Keratinocyte (primary cell): Measurements from ENCODE around the gene CYP39A1. TPM values are rescaled to one million over a fixed set of nuclear protein-coding genes. Genes with fewer than 3 reads are reported as not detected.

Experiments used
- DNase-seq: peaks from one replicate; pipeline ENCODE4 v3.0.0-alpha.2; 2011; ENCODE audit warnings: low read depth, missing footprints, low spot score
- FAIRE-seq: peaks from 2 replicates; lab custom pipeline; 2011; peaks lifted over from hg19 to GRCh38; lab: Jason Lieb, UNC
- H2AFZ ChIP-seq: 2 replicates; pipeline ENCODE4 v1.6.0; 2012; ENCODE audit warnings: low read length, control low read depth, inconsistent platforms; ENCODE audit not compliant: control insufficient read depth
- H3K27ac ChIP-seq: 2 replicates; pipeline ENCODE4 v1.5.1; 2011; ENCODE audit warnings: low read length; ENCODE audit not compliant: control insufficient read depth, insufficient read depth
- H3K27me3 ChIP-seq: 3 replicates; pipeline ENCODE4 v1.6.0; 2011; ENCODE audit warnings: low read length; ENCODE audit not compliant: control insufficient read depth, insufficient read depth; ENCODE audit errors: extremely low read depth
- H3K36me3 ChIP-seq, 2 experiments: 2 replicates in 1 of 2; 3 replicates in 1 of 2; pipeline ENCODE4 v1.5.1; 2011; ENCODE audit warnings: low read length in 2 of 2, mild to moderate bottlenecking in 1 of 2; ENCODE audit not compliant: control insufficient read depth in 2 of 2, insufficient read depth in 2 of 2; ENCODE audit errors: extremely low read depth in 1 of 2
- H3K4me1 ChIP-seq: 3 replicates; pipeline ENCODE4 v1.5.1; 2011; ENCODE audit warnings: low read length; ENCODE audit not compliant: control insufficient read depth, insufficient read depth; ENCODE audit errors: extremely low read depth
- H3K4me2 ChIP-seq: 3 replicates; pipeline ENCODE4 v1.6.0; 2011; ENCODE audit warnings: low read depth, low read length; ENCODE audit not compliant: control insufficient read depth, insufficient read depth; ENCODE audit errors: extremely low read depth
- H3K4me3 ChIP-seq, 3 experiments: fragments of 200-600 bp in 1 of 3; sonication (generic) in 1 of 3; 2 replicates in 2 of 3; 3 replicates in 1 of 3; pipeline ENCODE4 v1.5.1; 2011 to 2016; ENCODE audit warnings: low read length in 3 of 3, mild to moderate bottlenecking in 3 of 3, control low read depth in 2 of 3, inconsistent platforms in 1 of 3, low read depth in 1 of 3, mixed read lengths in 1 of 3, mixed run types in 1 of 3, moderate library complexity in 1 of 3; ENCODE audit not compliant: control insufficient read depth in 2 of 3, insufficient read depth in 2 of 3; ENCODE audit errors: extremely low read depth in 1 of 3
- H3K79me2 ChIP-seq: 2 replicates; pipeline ENCODE4 v1.6.0; 2012; ENCODE audit warnings: low read length; ENCODE audit not compliant: control insufficient read depth, insufficient read depth
- H3K9ac ChIP-seq: 3 replicates; pipeline ENCODE4 v1.6.0; 2011; ENCODE audit warnings: low read length; ENCODE audit not compliant: control insufficient read depth, insufficient read depth; ENCODE audit errors: extremely low read depth
- H3K9me1 ChIP-seq: 3 replicates; pipeline ENCODE4 v1.6.0; 2011; ENCODE audit warnings: low read length; ENCODE audit not compliant: control insufficient read depth, insufficient read depth; ENCODE audit errors: extremely low read depth
- H3K9me3 ChIP-seq: 2 replicates; pipeline ENCODE4 v1.5.1; 2012; ENCODE audit warnings: low read depth, low read length; ENCODE audit not compliant: control insufficient read depth
- H4K20me1 ChIP-seq: 3 replicates; pipeline ENCODE4 v1.6.0; 2011; ENCODE audit warnings: low read length; ENCODE audit not compliant: control insufficient read depth, insufficient read depth; ENCODE audit errors: extremely low read depth
- EZH2 ChIP-seq: IDR thresholded peaks from one replicate; pipeline ENCODE4 v1.6.1; 2012; ENCODE audit warnings: inconsistent platforms, mild to moderate bottlenecking, low read length, moderate library complexity
- dilution Hi-C: fragments of 300-500 bp; cut with MboI; formaldehyde crosslinking; loops from one replicate; pipeline ENCODE4 v1.7.0; 2020; ENCODE audit warnings: low sequenced_read_pairs; ENCODE audit not compliant: extremely low pct_ligation_motif_present
- polyA plus RNA-seq, 5 experiments: library from polyadenylated mRNA; depleted of rRNA in 3 of 5; stranded (reverse) in 3 of 5; stranded (forward) in 1 of 5; unstranded in 1 of 5; fragments of >200 nt; gene quantifications; 1 replicate in 1 of 5; 2 replicates in 3 of 5; 3 replicates in 1 of 5; pipeline versions ENCODE4 v1.2.1 to v1.2.3, GENCODE V29; 2011 to 2012; ENCODE audit warnings: missing spikeins in 2 of 5, low read depth in 1 of 5, low replicate concordance in 1 of 5
- TF ChIP-seq, protein P1 (sequence below), 3 experiments: IDR thresholded peaks in 1 of 3; conservative IDR thresholded peaks in 1 of 3; optimal IDR thresholded peaks in 1 of 3; 2 replicates in 2 of 3; 3 replicates in 1 of 3; pipeline versions ENCODE3 to v1.5.1; 2011; ENCODE audit warnings: low read length in 3 of 3, mild to moderate bottlenecking in 3 of 3, moderate library complexity in 2 of 3, control low read depth in 1 of 3, inconsistent platforms in 1 of 3; ENCODE audit not compliant: insufficient read depth in 2 of 3; ENCODE audit errors: extremely low read depth in 1 of 3

Gene CYP39A1
- polyA plus RNA-seq, 1 donor (not counting 4 experiments of a cell fraction or from before 2014, with no cell fraction given): 1.6 TPM

DNA sequence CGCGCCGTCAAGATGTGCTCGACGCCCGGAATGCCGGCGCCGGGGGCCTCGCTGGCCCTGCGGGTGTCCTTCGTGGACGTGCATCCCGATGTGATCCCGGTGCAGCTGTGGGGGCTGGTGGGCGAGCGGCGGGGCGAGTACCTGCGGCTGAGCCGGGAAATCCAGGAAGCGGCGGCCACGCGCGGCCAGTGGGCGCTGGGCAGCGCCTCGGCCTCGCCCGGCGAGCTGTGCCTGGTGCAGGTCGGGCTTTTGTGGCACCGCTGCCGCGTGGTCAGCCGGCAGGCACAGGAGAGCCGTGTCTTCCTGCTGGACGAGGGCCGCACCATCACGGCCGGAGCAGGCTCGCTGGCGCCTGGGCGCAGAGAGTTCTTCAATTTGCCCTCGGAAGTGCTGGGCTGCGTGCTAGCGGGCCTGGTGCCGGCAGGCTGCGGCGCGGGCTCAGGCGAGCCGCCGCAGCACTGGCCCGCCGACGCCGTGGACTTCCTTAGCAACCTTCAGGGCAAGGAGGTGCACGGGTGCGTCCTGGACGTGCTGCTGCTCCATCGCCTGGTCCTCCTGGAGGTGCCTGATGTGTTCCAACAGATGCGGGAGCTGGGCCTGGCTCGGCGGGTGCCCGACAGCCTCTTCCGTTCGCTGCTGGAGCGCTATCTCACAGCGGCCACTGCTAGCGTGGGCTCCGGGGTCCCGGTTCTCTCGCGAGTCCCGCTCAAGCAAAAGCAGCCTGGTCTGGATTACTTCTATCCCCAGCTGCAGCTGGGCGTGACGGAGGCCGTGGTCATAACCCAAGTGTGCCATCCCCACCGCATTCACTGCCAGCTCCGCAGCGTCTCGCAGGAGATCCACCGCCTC is 35.7 kb upstream of the CYP39A1 start:
- no peak for DNase-seq
- Histone ChIP-seq H3K27ac (no peak overlapping the region), H3K36me3 (no peaks in the 10 kb centered on the region), H3K27me3 (no peaks in the 10 kb centered on the region), H3K4me1 (peaks cover 5% of the 10 kb centered on the region), H4K20me1 (no peaks in the 10 kb centered on the region), H3K9ac (no peak overlapping the region), H3K4me3 (no peak overlapping the region), H3K9me3 (no peaks in the 10 kb centered on the region), H3K9me1 (no peaks in the 10 kb centered on the region), H3K79me2 (no peaks in the 10 kb centered on the region), H2AFZ (no peak overlapping the region), H3K4me2 (no peak overlapping the region)
- no peak for FAIRE-seq
- TF ChIP-seq, protein P1, sequence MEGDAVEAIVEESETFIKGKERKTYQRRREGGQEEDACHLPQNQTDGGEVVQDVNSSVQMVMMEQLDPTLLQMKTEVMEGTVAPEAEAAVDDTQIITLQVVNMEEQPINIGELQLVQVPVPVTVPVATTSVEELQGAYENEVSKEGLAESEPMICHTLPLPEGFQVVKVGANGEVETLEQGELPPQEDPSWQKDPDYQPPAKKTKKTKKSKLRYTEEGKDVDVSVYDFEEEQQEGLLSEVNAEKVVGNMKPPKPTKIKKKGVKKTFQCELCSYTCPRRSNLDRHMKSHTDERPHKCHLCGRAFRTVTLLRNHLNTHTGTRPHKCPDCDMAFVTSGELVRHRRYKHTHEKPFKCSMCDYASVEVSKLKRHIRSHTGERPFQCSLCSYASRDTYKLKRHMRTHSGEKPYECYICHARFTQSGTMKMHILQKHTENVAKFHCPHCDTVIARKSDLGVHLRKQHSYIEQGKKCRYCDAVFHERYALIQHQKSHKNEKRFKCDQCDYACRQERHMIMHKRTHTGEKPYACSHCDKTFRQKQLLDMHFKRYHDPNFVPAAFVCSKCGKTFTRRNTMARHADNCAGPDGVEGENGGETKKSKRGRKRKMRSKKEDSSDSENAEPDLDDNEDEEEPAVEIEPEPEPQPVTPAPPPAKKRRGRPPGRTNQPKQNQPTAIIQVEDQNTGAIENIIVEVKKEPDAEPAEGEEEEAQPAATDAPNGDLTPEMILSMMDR (optimal IDR thresholded peaks at IDR 0.05 in 1 of 3, IDR thresholded peaks at IDR 0.05 in 1 of 3, conservative IDR thresholded peaks at IDR 0.05 in 1 of 3; ENCODE audit: extremely low read depth in 1 of 3, insufficient read depth in 2 of 3, low read length in 3 of 3): no peak
- no peak for TF ChIP-seq EZH2
- dilution Hi-C loops: no loop called here

DNA sequence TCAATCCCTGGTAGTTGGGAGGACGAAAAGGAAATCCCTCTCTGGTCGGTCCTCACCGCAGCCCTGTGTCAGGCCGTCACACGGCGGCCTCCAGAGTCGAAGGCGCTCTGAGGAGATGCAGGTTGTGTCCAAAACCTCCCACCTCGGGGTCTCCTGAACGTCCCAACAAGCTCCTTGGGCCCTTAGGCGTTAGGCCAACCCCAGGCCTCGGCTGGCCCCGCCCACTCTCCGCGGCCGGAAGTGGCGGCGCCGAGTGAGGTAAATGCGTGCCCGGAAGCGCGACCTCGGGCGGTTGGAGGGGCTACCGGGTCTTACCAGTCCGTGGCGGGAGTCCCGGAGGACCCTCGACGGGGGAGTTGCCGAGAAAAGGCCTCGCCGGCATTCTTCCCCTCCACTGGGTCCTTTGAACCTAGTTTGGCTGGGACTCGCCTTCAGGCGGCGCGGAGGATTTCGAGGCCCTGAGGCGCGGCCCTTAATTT is 35.0 kb upstream of the CYP39A1 start, which contains the start of gene TDRD6:
TSS of gene TDRD6 (plus strand) at position 267 of the 479 bp plus-strand sequence. CDS start 244 bp downstream, outside the sequence.
- TF ChIP-seq, protein P1 (optimal IDR thresholded peaks at IDR 0.05 in 1 of 3, IDR thresholded peaks at IDR 0.05 in 1 of 3, conservative IDR thresholded peaks at IDR 0.05 in 1 of 3; ENCODE audit: extremely low read depth in 1 of 3, insufficient read depth in 2 of 3, low read length in 3 of 3): no peak
- no peak for TF ChIP-seq EZH2
- no peaks in the 10 kb centered on the region for H3K36me3 ChIP-seq
- H3K27ac ChIP-seq: no peak within 1 kb of the TSS
- H3K27me3 ChIP-seq: no peaks in the 10 kb centered on the region
- DNase-seq (no peak), FAIRE-seq (no peak)
- H3K4me3 ChIP-seq: no peak within 1 kb of the TSS
- H3K9me1 ChIP-seq: no peaks in the 10 kb centered on the region
- no peaks in the 10 kb centered on the region for H3K9me3 ChIP-seq
- H3K79me2 ChIP-seq: no peaks in the 10 kb centered on the region
- H2AFZ ChIP-seq: no peak within 1 kb of the TSS
- dilution Hi-C loops: no loop called here
- peaks cover 5% of the 10 kb centered on the region for H3K4me1 ChIP-seq
- H4K20me1 ChIP-seq: no peaks in the 10 kb centered on the region
- no peak within 1 kb of the TSS for H3K9ac ChIP-seq
- H3K4me2 ChIP-seq: no peak within 1 kb of the TSS
